Measurements from ENCODE around the gene MKKS. TPM values are rescaled to one million over a fixed set of nuclear protein-coding genes. Genes with fewer than 3 reads are reported as not detected.

MKKS gene
- total and polyA plus RNA-seq, 10 of the 15 experiments (the other 5 are each of a cell fraction or from before 2014, with no cell fraction given) = 4.3 to 17.9 (median 7.7) TPM

GRCh38 chr20:10465135-10465534 lies 31.1 kb upstream of the MKKS start:
- Histone ChIP-seq H4K20me1 (ENCODE audit: control insufficient read depth, insufficient read depth) (no peaks in the 10 kb centered on the region), H2AFZ (ENCODE audit: control insufficient read depth, low read depth, low read length) (no peak overlapping the region), H3K4me2 (ENCODE audit: control insufficient read depth, insufficient read depth) (no peak overlapping the region), H3K27ac (ENCODE audit: control insufficient read depth, insufficient read depth) (no peak overlapping the region), H3K9me3 (replicated peaks; ENCODE audit: control insufficient read depth, insufficient read depth, low read length) (peaks cover 2% of the 10 kb centered on the region; the same call in 1 of the 3 replicates), H3K27me3 (replicated peaks in 1 of 2; ENCODE audit: control insufficient read depth in 2 of 2, insufficient read depth in 2 of 2, low read length in 1 of 2) (no peaks in the 10 kb centered on the region), H3K36me3 (ENCODE audit: control insufficient read depth in 2 of 2, insufficient read depth in 2 of 2, low read length in 1 of 2) (peaks cover 0 to 2% of the 10 kb centered on the region in 2 experiments; a peak in 2 of 4 replicates), H3K9ac (ENCODE audit: control insufficient read depth, insufficient read depth, low read length) (no peak overlapping the region), H3K4me1 (ENCODE audit: control insufficient read depth, insufficient read depth, low read length) (no peaks in the 10 kb centered on the region), H3K4me3 (no peak overlapping the region), H3K79me2 (ENCODE audit: control insufficient read depth, insufficient read depth, low read length) (peaks cover 3% of the 10 kb centered on the region)
- intact Hi-C loops (cut with micrococcal nuclease; ENCODE audit: unreplicated experiment) (loop anchor here (5.0 kb wide), 1 partner anchor 87 kb away; no protein-coding TSS in a partner anchor), in situ Hi-C loops (cut with MboI) (no loop called here)
- no TSS peak for BruUV-seq (replicated peaks)
- ChIA-PET CTCF (interaction anchor here (1.6 kb wide), 1 partner anchor 12 kb away, joined by 4 read pairs; no protein-coding TSS in a partner anchor), RAD21 (ENCODE audit: unreplicated experiment) (interaction anchor here (1.7 kb wide), 1 partner anchor 13 kb away, joined by 4 read pairs; no protein-coding TSS in a partner anchor), SMC1A (ENCODE audit: uncharacterized antibody, unreplicated experiment) (interaction anchor here (0.9 to 1.8 kb wide), 2 partner anchors 10 to 93 kb away, joined by 3 to 5 read pairs; no protein-coding TSS in a partner anchor), POLR2A (no interaction called here)
- no peak for DNase-seq (ENCODE audit: low read depth, low spot score)
- no peak for ATAC-seq
- WGBS (ENCODE audit: insufficient coverage, insufficient replicate concordance, low lambda C conversion rate, missing lambda C conversion rate) = 100% methylated on average over 3 of the region's 3 CpGs
- FAIRE-seq = no peak
- no peak for TF ChIP-seq RUNX3 (IDR thresholded peaks at IDR 0.05; ENCODE audit: low read length)
- TF ChIP-seq ASH2L (IDR thresholded peaks at IDR 0.05; ENCODE audit: borderline replicate concordance, low read depth) = no peak
- no peak for TF ChIP-seq SMARCA5 (IDR thresholded peaks at IDR 0.05)
- no peak for TF ChIP-seq TCF12 (IDR thresholded peaks at IDR 0.05; ENCODE audit: low read depth, low read length)
- no peak for TF ChIP-seq ZBTB4 (CRISPR knock-in tag; IDR thresholded peaks at IDR 0.05)
- TF ChIP-seq IRF3 (IDR thresholded peaks at IDR 0.05) = no peak
- no peak for TF ChIP-seq MTA2 (IDR thresholded peaks at IDR 0.05; ENCODE audit: low read depth)
- TF ChIP-seq NR2C2 (IDR thresholded peaks at IDR 0.05; ENCODE audit: borderline replicate concordance, control insufficient read depth, insufficient read length, low read depth) = no peak
- TF ChIP-seq SP1 (IDR thresholded peaks at IDR 0.05; ENCODE audit: low read depth, low read length) = no peak
- TF ChIP-seq RCOR1 (conservative IDR thresholded peaks at IDR 0.05; ENCODE audit: low read depth, low read length) = no peak
- TF ChIP-seq HDAC6 (IDR thresholded peaks at IDR 0.05; ENCODE audit: unreplicated experiment) = no peak
- no peak for TF ChIP-seq E2F8 (IDR thresholded peaks at IDR 0.05; ENCODE audit: low read depth, partially characterized antibody)
- no peak for TF ChIP-seq BRCA1 (IDR thresholded peaks at IDR 0.05; ENCODE audit: low read depth, low read length)
- TF ChIP-seq E2F4 (IDR thresholded peaks at IDR 0.05; ENCODE audit: low read depth, low read length) = no peak
- no peak for TF ChIP-seq RELB (IDR thresholded peaks at IDR 0.05; ENCODE audit: low read depth)

Measured in GM12878 (cell line).